ENCODE measurements around the gene VAV2. TPM values are rescaled to one million over a fixed set of nuclear protein-coding genes. Genes with fewer than 3 reads are reported as not detected.

VAV2 gene
- total and polyA plus RNA-seq, 5 experiments from 2014 or later = 0.20 to 4.3 (median 0.36) TPM

GRCh38 chr9:133812077-133812868, 179.9 kb downstream of the VAV2 start:
- H3K27ac Mint-ChIP-seq = no peak overlapping the region
- no peaks in the 10 kb centered on the region for H3K9me3 Mint-ChIP-seq
- ATAC-seq (no peak), DNase-seq (no peak)
- no peak overlapping the region for H3K4me3 Mint-ChIP-seq
- POLR2A ChIA-PET = no interaction called here
- no peaks in the 10 kb centered on the region for H3K36me3 Mint-ChIP-seq
- no peaks in the 10 kb centered on the region for H3K4me1 Mint-ChIP-seq
- no peaks in the 10 kb centered on the region for H3K27me3 Mint-ChIP-seq

GRCh38 chr9:133811471-133811870, 180.7 kb downstream of the VAV2 start:
- H3K9me3 Mint-ChIP-seq = no peaks in the 10 kb centered on the region
- no peaks in the 10 kb centered on the region for H3K27me3 Mint-ChIP-seq
- H3K36me3 Mint-ChIP-seq = no peaks in the 10 kb centered on the region
- no peak overlapping the region for H3K4me3 Mint-ChIP-seq
- no peaks in the 10 kb centered on the region for H3K4me1 Mint-ChIP-seq
- H3K27ac Mint-ChIP-seq = no peak overlapping the region
- no peak for ATAC-seq
- DNase-seq = no peak
- POLR2A ChIA-PET = interaction anchor here (1.1 kb wide), 1 partner anchor 183 kb away, joined by 3 read pairs; no protein-coding TSS in a partner anchor

GRCh38 chr9:133810556-133811195, 181.4 kb downstream of the VAV2 start:
- POLR2A ChIA-PET = interaction anchor here (1.1 kb wide), 1 partner anchor 184 kb away, joined by 3 read pairs; no protein-coding TSS in a partner anchor
- ATAC-seq (no peak), DNase-seq (no peak)
- H3K27ac Mint-ChIP-seq = no peak overlapping the region
- no peaks in the 10 kb centered on the region for H3K9me3 Mint-ChIP-seq
- H3K4me3 Mint-ChIP-seq = no peak overlapping the region
- no peaks in the 10 kb centered on the region for H3K36me3 Mint-ChIP-seq
- H3K27me3 Mint-ChIP-seq = no peaks in the 10 kb centered on the region
- no peaks in the 10 kb centered on the region for H3K4me1 Mint-ChIP-seq

- POLR2A ChIA-PET = no interaction called here
- Mint-ChIP-seq H3K4me1 (no peaks in the 10 kb centered on the region), H3K27ac (no peak overlapping the region), H3K9me3 (no peaks in the 10 kb centered on the region), H3K4me3 (no peak overlapping the region), H3K36me3 (no peaks in the 10 kb centered on the region), H3K27me3 (no peaks in the 10 kb centered on the region)
- ATAC-seq (no peak), DNase-seq (no peak)
These were observed 182.8 kb downstream of the VAV2 start for GRCh38 chr9:133809335-133809734.

- no peak overlapping the region for H3K4me3 Mint-ChIP-seq
- no peaks in the 10 kb centered on the region for H3K9me3 Mint-ChIP-seq
- no peak overlapping the region for H3K27ac Mint-ChIP-seq
- ATAC-seq (no peak), DNase-seq (no peak)
- no peaks in the 10 kb centered on the region for H3K4me1 Mint-ChIP-seq
- no peaks in the 10 kb centered on the region for H3K36me3 Mint-ChIP-seq
- no peaks in the 10 kb centered on the region for H3K27me3 Mint-ChIP-seq
- POLR2A ChIA-PET = no interaction called here
These were observed 184.3 kb downstream of the VAV2 start for GRCh38 chr9:133807818-133808217.

GRCh38 chr9:133807037-133807436, 185.1 kb downstream of the VAV2 start:
- no peak for ATAC-seq
- no peaks in the 10 kb centered on the region for H3K9me3 Mint-ChIP-seq
- H3K4me3 Mint-ChIP-seq = no peak overlapping the region
- no peaks in the 10 kb centered on the region for H3K36me3 Mint-ChIP-seq
- no peaks in the 10 kb centered on the region for H3K27me3 Mint-ChIP-seq
- H3K4me1 Mint-ChIP-seq = no peaks in the 10 kb centered on the region
- no peak for DNase-seq
- no peak overlapping the region for H3K27ac Mint-ChIP-seq
- POLR2A ChIA-PET = no interaction called here

- DNase-seq = no peak
These were observed 185.5 kb downstream of the VAV2 start for GRCh38 chr9:133806623-133807010.

GRCh38 chr9:133805876-133806622, 186.1 kb downstream of the VAV2 start:
- Mint-ChIP-seq H3K9me3 (no peaks in the 10 kb centered on the region), H3K4me3 (no peak overlapping the region), H3K27me3 (no peaks in the 10 kb centered on the region), H3K27ac (no peak overlapping the region), H3K4me1 (no peaks in the 10 kb centered on the region), H3K36me3 (no peaks in the 10 kb centered on the region)
- POLR2A ChIA-PET = no interaction called here
- no peak for DNase-seq
- no peak for ATAC-seq

More at GRCh38 chr9:133806623-133807010, 185.5 kb downstream of the VAV2 start:
- Mint-ChIP-seq H3K9me3 (no peaks in the 10 kb centered on the region), H3K4me3 (no peak overlapping the region), H3K27ac (no peak overlapping the region), H3K27me3 (no peaks in the 10 kb centered on the region), H3K36me3 (no peaks in the 10 kb centered on the region), H3K4me1 (no peaks in the 10 kb centered on the region)
- POLR2A ChIA-PET = no interaction called here
- no peak for ATAC-seq

- H3K4me1 Mint-ChIP-seq = no peaks in the 10 kb centered on the region
- H3K9me3 Mint-ChIP-seq = no peaks in the 10 kb centered on the region
- H3K27me3 Mint-ChIP-seq = no peaks in the 10 kb centered on the region
- no peaks in the 10 kb centered on the region for H3K36me3 Mint-ChIP-seq
- H3K4me3 Mint-ChIP-seq = no peak overlapping the region
- DNase-seq (no peak), ATAC-seq (no peak)
- no peak overlapping the region for H3K27ac Mint-ChIP-seq
- POLR2A ChIA-PET = no interaction called here
These were observed 187.9 kb downstream of the VAV2 start for GRCh38 chr9:133804199-133804598.

GRCh38 chr9:133803745-133804144, 188.4 kb downstream of the VAV2 start:
- no peaks in the 10 kb centered on the region for H3K36me3 Mint-ChIP-seq
- POLR2A ChIA-PET = no interaction called here
- no peaks in the 10 kb centered on the region for H3K9me3 Mint-ChIP-seq

GRCh38 chr9:133803028-133803585, 189.0 kb downstream of the VAV2 start:
- POLR2A ChIA-PET = no interaction called here
- Mint-ChIP-seq H3K27ac (peak overlapping the region in 1 of 10 donors; percentile 32), H3K27me3 (no peaks in the 10 kb centered on the region), H3K36me3 (no peaks in the 10 kb centered on the region), H3K4me3 (no peak overlapping the region), H3K4me1 (no peaks in the 10 kb centered on the region), H3K9me3 (no peaks in the 10 kb centered on the region)
- ATAC-seq (no peak), DNase-seq (no peak)

More at GRCh38 chr9:133803745-133804144, 188.4 kb downstream of the VAV2 start:
- H3K4me3 Mint-ChIP-seq = no peak overlapping the region
- ATAC-seq (no peak), DNase-seq (no peak)
- H3K27ac Mint-ChIP-seq = no peak overlapping the region
- no peaks in the 10 kb centered on the region for H3K4me1 Mint-ChIP-seq
- no peaks in the 10 kb centered on the region for H3K27me3 Mint-ChIP-seq

- ATAC-seq (no peak), DNase-seq (no peak)
- H3K9me3 Mint-ChIP-seq = no peaks in the 10 kb centered on the region
- H3K27me3 Mint-ChIP-seq = no peaks in the 10 kb centered on the region
- POLR2A ChIA-PET = no interaction called here
- no peaks in the 10 kb centered on the region for H3K4me1 Mint-ChIP-seq
- H3K4me3 Mint-ChIP-seq = no peak overlapping the region
- no peaks in the 10 kb centered on the region for H3K36me3 Mint-ChIP-seq
- no peak overlapping the region for H3K27ac Mint-ChIP-seq
These were observed 190.4 kb downstream of the VAV2 start for GRCh38 chr9:133801739-133802138.

- H3K27ac Mint-ChIP-seq = no peak overlapping the region
- DNase-seq = no peak
These were observed 191.9 kb downstream of the VAV2 start for GRCh38 chr9:133800266-133800665.

More at GRCh38 chr9:133800266-133800665, 191.9 kb downstream of the VAV2 start:
- ATAC-seq = no peak
- Mint-ChIP-seq H3K4me1 (peaks cover 0 to 3% (median 0%) of the 10 kb centered on the region in 4 donors), H3K27me3 (no peaks in the 10 kb centered on the region), H3K9me3 (no peaks in the 10 kb centered on the region), H3K4me3 (no peak overlapping the region), H3K36me3 (no peaks in the 10 kb centered on the region)
- POLR2A ChIA-PET = no interaction called here

All from naive thymus-derived CD8-positive, alpha-beta T cell (primary cell).